Measurements from ENCODE around the gene FAAP20.
A peak's percentile ranks its signal among the peaks of the same experiment; 100 is the strongest.

The FAAP20 gene

GRCh38 chr1:2224170-2224584 is 29.6 kb upstream of the FAAP20 start:
- no peak overlapping the region for H3K4me2 ChIP-seq (ENCODE audit: insufficient read depth, low read length, poor library complexity, severe bottlenecking)
- H2BK5ac ChIP-seq (ENCODE audit: low read length), result no peak overlapping the region
- H3K27me3 ChIP-seq (ENCODE audit: control insufficient read depth in 3 of 3, insufficient read depth in 3 of 3, low read depth in 1 of 3, low read length in 3 of 3), result peaks cover 0 to 8% (median 0%) of the 10 kb centered on the region in 3 experiments
- H3K18ac ChIP-seq (ENCODE audit: low read length), result no peak overlapping the region
- H2BK15ac ChIP-seq (ENCODE audit: low read length), result peak overlapping the region; percentile 72
- H2AFZ ChIP-seq (ENCODE audit: low read length), result no peak overlapping the region
- H2BK120ac ChIP-seq (ENCODE audit: low read depth, low read length), result no peak overlapping the region
- H4K91ac ChIP-seq (ENCODE audit: low read depth, low read length, poor library complexity), result no peak overlapping the region
- peaks cover 9% of the 10 kb centered on the region for H3K79me1 ChIP-seq (ENCODE audit: low read depth, low read length)
- no peak overlapping the region for H2AK5ac ChIP-seq (ENCODE audit: low read depth, low read length)
- no peak overlapping the region for H2BK12ac ChIP-seq (ENCODE audit: low read length)
- no peak overlapping the region for H3K9ac ChIP-seq (ENCODE audit: low read depth, low read length, poor library complexity)
- no peaks in the 10 kb centered on the region for H3K9me3 ChIP-seq (replicated peaks in 1 of 2; ENCODE audit: control insufficient read depth in 2 of 2, insufficient read depth in 1 of 2, low read depth in 1 of 2, low read length in 2 of 2)
- H4K8ac ChIP-seq (ENCODE audit: low read depth, low read length), result no peak overlapping the region
- H3K36me3 ChIP-seq (replicated peaks in 1 of 2; ENCODE audit: control insufficient read depth in 2 of 2, insufficient read depth in 2 of 2, low read length in 2 of 2), result peaks cover 0 to 3% of the 10 kb centered on the region in 2 donors
- H3K4ac ChIP-seq (ENCODE audit: low read length), result no peak overlapping the region
- peaks cover 5 to 7% of the 10 kb centered on the region in 2 donors for H3K4me1 ChIP-seq (ENCODE audit: control insufficient read depth in 2 of 2, insufficient read depth in 1 of 2, low read depth in 1 of 2, low read length in 2 of 2)
- peak overlapping the region; percentile 63 for H3K14ac ChIP-seq (ENCODE audit: low read length)
- no peak overlapping the region for H3K4me3 ChIP-seq (ENCODE audit: low read length in 2 of 2)
- DNase-seq (ENCODE audit: low spot score), result no peak
- H3K27ac ChIP-seq (replicated peaks; ENCODE audit: low read length), result no peak overlapping the region
- no CpG with 5 or more reads among the region's 7 CpGs for WGBS, 2 donors (ENCODE audit: extremely low coverage in 2 of 2, insufficient read length in 2 of 2, insufficient replicate concordance in 1 of 2)
- peak overlapping the region; percentile 48 for H3K23ac ChIP-seq (ENCODE audit: low read depth, low read length, poor library complexity)

GRCh38 chr1:2221271-2221670 is 26.7 kb upstream of the FAAP20 start:
- Histone ChIP-seq H2BK120ac (ENCODE audit: low read depth, low read length) (no peak overlapping the region), H3K4me1 (ENCODE audit: control insufficient read depth in 2 of 2, insufficient read depth in 1 of 2, low read depth in 1 of 2, low read length in 2 of 2) (peaks cover under 1 to 2% of the 10 kb centered on the region in 2 donors), H3K9ac (ENCODE audit: low read depth, low read length, poor library complexity) (no peak overlapping the region), H3K18ac (ENCODE audit: low read length) (no peak overlapping the region), H2BK12ac (ENCODE audit: low read length) (no peak overlapping the region), H3K36me3 (replicated peaks in 1 of 2; ENCODE audit: control insufficient read depth in 2 of 2, insufficient read depth in 2 of 2, low read length in 2 of 2) (no peaks in the 10 kb centered on the region), H3K4ac (ENCODE audit: low read length) (no peak overlapping the region), H2AK5ac (ENCODE audit: low read depth, low read length) (no peak overlapping the region), H2BK15ac (ENCODE audit: low read length) (no peak overlapping the region), H2BK5ac (ENCODE audit: low read length) (no peak overlapping the region), H4K91ac (ENCODE audit: low read depth, low read length, poor library complexity) (no peak overlapping the region), H3K9me3 (replicated peaks in 1 of 2; ENCODE audit: control insufficient read depth in 2 of 2, insufficient read depth in 1 of 2, low read depth in 1 of 2, low read length in 2 of 2) (peaks cover 1 to 6% of the 10 kb centered on the region in 2 donors), H3K79me1 (ENCODE audit: low read depth, low read length) (no peaks in the 10 kb centered on the region), H3K14ac (ENCODE audit: low read length) (no peak overlapping the region), H3K4me3 (ENCODE audit: low read length in 2 of 2) (no peak overlapping the region), H3K27ac (replicated peaks; ENCODE audit: low read length) (no peak overlapping the region), H3K23ac (ENCODE audit: low read depth, low read length, poor library complexity) (no peak overlapping the region), H3K27me3 (ENCODE audit: control insufficient read depth in 3 of 3, insufficient read depth in 3 of 3, low read depth in 1 of 3, low read length in 3 of 3) (peaks cover 0 to 3% (median 0%) of the 10 kb centered on the region in 3 experiments), H4K8ac (ENCODE audit: low read depth, low read length) (no peak overlapping the region), H3K4me2 (ENCODE audit: insufficient read depth, low read length, poor library complexity, severe bottlenecking) (no peak overlapping the region), H2AFZ (ENCODE audit: low read length) (no peak overlapping the region)
- DNase-seq (ENCODE audit: low spot score), result no peak
- no CpG with 5 or more reads among the region's 3 CpGs for WGBS, 2 donors (ENCODE audit: extremely low coverage in 2 of 2, insufficient read length in 2 of 2, insufficient replicate concordance in 1 of 2)

GRCh38 chr1:2216767-2217058 is 22.1 kb upstream of the FAAP20 start:
- peak overlapping the region; percentile 40 for H3K23ac ChIP-seq (ENCODE audit: low read depth, low read length, poor library complexity)
- no peak overlapping the region for H3K4me3 ChIP-seq (ENCODE audit: low read length in 2 of 2)
- H2BK5ac ChIP-seq (ENCODE audit: low read length), result peak overlapping the region; percentile 96
- no peaks in the 10 kb centered on the region for H3K27me3 ChIP-seq (ENCODE audit: control insufficient read depth in 3 of 3, insufficient read depth in 3 of 3, low read depth in 1 of 3, low read length in 3 of 3)
- peaks cover 16 to 28% of the 10 kb centered on the region in 2 donors for H3K4me1 ChIP-seq (ENCODE audit: control insufficient read depth in 2 of 2, insufficient read depth in 1 of 2, low read depth in 1 of 2, low read length in 2 of 2)
- WGBS, 2 donors (ENCODE audit: extremely low coverage in 2 of 2, insufficient read length in 2 of 2, insufficient replicate concordance in 1 of 2), result no CpG with 5 or more reads among the region's 7 CpGs
- H2BK120ac ChIP-seq (ENCODE audit: low read depth, low read length), result no peak overlapping the region
- H2AFZ ChIP-seq (ENCODE audit: low read length), result no peak overlapping the region
- H3K4ac ChIP-seq (ENCODE audit: low read length), result peak overlapping the region; percentile 23
- H2BK15ac ChIP-seq (ENCODE audit: low read length), result peak overlapping the region; percentile 93
- no peak overlapping the region for H4K91ac ChIP-seq (ENCODE audit: low read depth, low read length, poor library complexity)
- no peaks in the 10 kb centered on the region for H3K79me1 ChIP-seq (ENCODE audit: low read depth, low read length)
- H3K18ac ChIP-seq (ENCODE audit: low read length), result peak overlapping the region; percentile 44
- peak overlapping the region; percentile 84 for H2AK5ac ChIP-seq (ENCODE audit: low read depth, low read length)
- peaks cover 1 to 6% of the 10 kb centered on the region in 2 donors for H3K9me3 ChIP-seq (replicated peaks in 1 of 2; ENCODE audit: control insufficient read depth in 2 of 2, insufficient read depth in 1 of 2, low read depth in 1 of 2, low read length in 2 of 2)
- no peak overlapping the region for H4K8ac ChIP-seq (ENCODE audit: low read depth, low read length)
- H3K9ac ChIP-seq (ENCODE audit: low read depth, low read length, poor library complexity), result peak overlapping the region; percentile 9
- DNase-seq (ENCODE audit: low spot score), result no peak
- H3K4me2 ChIP-seq (ENCODE audit: insufficient read depth, low read length, poor library complexity, severe bottlenecking), result no peak overlapping the region
- peak overlapping the region; percentile 63 for H2BK12ac ChIP-seq (ENCODE audit: low read length)
- no peak overlapping the region for H3K14ac ChIP-seq (ENCODE audit: low read length)
- no peak overlapping the region for H3K27ac ChIP-seq (replicated peaks; ENCODE audit: low read length)
- H3K36me3 ChIP-seq (replicated peaks in 1 of 2; ENCODE audit: control insufficient read depth in 2 of 2, insufficient read depth in 2 of 2, low read length in 2 of 2), result no peaks in the 10 kb centered on the region

GRCh38 chr1:2215909-2216766 is 21.6 kb upstream of the FAAP20 start:
- DNase-seq (ENCODE audit: low spot score), result no peak
- Histone ChIP-seq H2AFZ (ENCODE audit: low read length) (no peak overlapping the region), H3K4me2 (ENCODE audit: insufficient read depth, low read length, poor library complexity, severe bottlenecking) (no peak overlapping the region), H3K9ac (ENCODE audit: low read depth, low read length, poor library complexity) (peak overlapping the region; percentile 40), H3K27ac (replicated peaks; ENCODE audit: low read length) (no peak overlapping the region), H2BK12ac (ENCODE audit: low read length) (peak overlapping the region; percentile 94), H3K79me1 (ENCODE audit: low read depth, low read length) (no peaks in the 10 kb centered on the region), H3K4me3 (ENCODE audit: low read length in 2 of 2) (no peak overlapping the region), H4K91ac (ENCODE audit: low read depth, low read length, poor library complexity) (no peak overlapping the region), H3K36me3 (replicated peaks in 1 of 2; ENCODE audit: control insufficient read depth in 2 of 2, insufficient read depth in 2 of 2, low read length in 2 of 2) (no peaks in the 10 kb centered on the region), H3K27me3 (ENCODE audit: control insufficient read depth in 3 of 3, insufficient read depth in 3 of 3, low read depth in 1 of 3, low read length in 3 of 3) (no peaks in the 10 kb centered on the region), H3K4me1 (ENCODE audit: control insufficient read depth in 2 of 2, insufficient read depth in 1 of 2, low read depth in 1 of 2, low read length in 2 of 2) (peaks cover 16 to 28% of the 10 kb centered on the region in 2 donors), H3K9me3 (replicated peaks in 1 of 2; ENCODE audit: control insufficient read depth in 2 of 2, insufficient read depth in 1 of 2, low read depth in 1 of 2, low read length in 2 of 2) (peaks cover 1 to 6% of the 10 kb centered on the region in 2 donors), H3K4ac (ENCODE audit: low read length) (peak overlapping the region; percentile 23), H3K18ac (ENCODE audit: low read length) (peak overlapping the region; percentile 87), H4K8ac (ENCODE audit: low read depth, low read length) (no peak overlapping the region), H2BK5ac (ENCODE audit: low read length) (peak overlapping the region; percentile 96), H2BK120ac (ENCODE audit: low read depth, low read length) (peak overlapping the region; percentile 72), H3K23ac (ENCODE audit: low read depth, low read length, poor library complexity) (peak overlapping the region; percentile 40), H3K14ac (ENCODE audit: low read length) (peak overlapping the region; percentile 79), H2AK5ac (ENCODE audit: low read depth, low read length) (peak overlapping the region; percentile 84), H2BK15ac (ENCODE audit: low read length) (peak overlapping the region; percentile 93)
- no CpG with 5 or more reads among the region's 25 CpGs for WGBS, 2 donors (ENCODE audit: extremely low coverage in 2 of 2, insufficient read length in 2 of 2, insufficient replicate concordance in 1 of 2)
